Adipocyte (in vitro differentiated cells): ENCODE data around the gene PTPRG.
A peak's percentile ranks its signal among the peaks of the same experiment; 100 is the strongest.

ENCODE experiments used
- DNase-seq: peaks from one replicate; pipeline ENCODE4 v3.0.0-alpha.2; 2015; ENCODE audit warnings: low read depth
- H3K27me3 ChIP-seq: replicated peaks from 2 replicates; pipeline ENCODE4 v1.7.0; 2013; ENCODE audit warnings: mild to moderate bottlenecking, low read length, moderate library complexity; ENCODE audit not compliant: control insufficient read depth, insufficient read depth
- H3K36me3 ChIP-seq: 2 replicates; pipeline ENCODE4 v1.7.0; 2013; ENCODE audit warnings: low read length, mild to moderate bottlenecking, moderate library complexity; ENCODE audit not compliant: control insufficient read depth, insufficient read depth, severe bottlenecking
- H3K4me1 ChIP-seq: 2 replicates; pipeline ENCODE4 v1.7.0; 2013; ENCODE audit warnings: mild to moderate bottlenecking, low read length, moderate library complexity; ENCODE audit not compliant: control insufficient read depth, insufficient read depth
- H3K4me3 ChIP-seq: 2 replicates; pipeline ENCODE4 v1.7.0; 2013; ENCODE audit warnings: mild to moderate bottlenecking, low read length, moderate library complexity
- H3K9ac ChIP-seq: 2 replicates; pipeline ENCODE4 v1.7.0; 2013; ENCODE audit warnings: mild to moderate bottlenecking, low read length, moderate library complexity
- H3K9me3 ChIP-seq: 2 replicates; pipeline ENCODE4 v1.7.0; 2013; ENCODE audit warnings: mild to moderate bottlenecking, low read length, moderate library complexity; ENCODE audit not compliant: control insufficient read depth

Gene PTPRG

GRCh38 chr3:61841988-61842387 lies 280.6 kb downstream of the PTPRG start:
- H3K9me3 ChIP-seq, result no peaks in the 10 kb centered on the region
- H3K36me3 ChIP-seq, result no peaks in the 10 kb centered on the region
- no peak for DNase-seq
- peak overlapping the region; percentile 31 for H3K4me3 ChIP-seq
- H3K27me3 ChIP-seq, result no peaks in the 10 kb centered on the region
- H3K9ac ChIP-seq, result peak overlapping the region; percentile 25
- peaks cover 46% of the 10 kb centered on the region for H3K4me1 ChIP-seq

- Histone ChIP-seq H3K9ac (no peak overlapping the region), H3K9me3 (no peaks in the 10 kb centered on the region), H3K27me3 (no peaks in the 10 kb centered on the region), H3K4me1 (peaks cover 50% of the 10 kb centered on the region), H3K4me3 (no peak overlapping the region), H3K36me3 (no peaks in the 10 kb centered on the region)
- no peak for DNase-seq
These were observed 283.0 kb downstream of the PTPRG start for GRCh38 chr3:61844346-61844745.

DNA sequence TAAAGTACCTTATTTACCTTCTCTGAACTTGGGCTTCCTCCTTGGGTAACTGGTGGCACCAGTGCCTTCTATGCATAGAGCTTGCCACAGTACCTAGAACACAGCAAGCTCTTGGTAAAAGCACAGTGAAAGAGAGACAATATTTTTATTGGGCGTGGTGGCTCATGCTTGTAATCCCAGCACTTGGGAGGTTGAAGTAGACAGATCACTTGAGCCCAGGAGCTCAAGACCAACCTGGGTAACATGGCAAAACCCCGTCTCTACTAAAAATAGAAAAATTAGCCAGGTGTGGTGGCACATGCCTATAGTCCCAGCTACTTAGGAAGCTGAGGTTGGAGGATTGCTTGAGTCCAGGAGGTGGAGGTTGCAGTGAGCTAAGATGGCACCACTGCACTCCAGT lies 285.1 kb downstream of the PTPRG start:
- no peak for DNase-seq
- H3K27me3 ChIP-seq, result no peaks in the 10 kb centered on the region
- H3K9me3 ChIP-seq, result no peaks in the 10 kb centered on the region
- H3K4me1 ChIP-seq, result peaks cover 39% of the 10 kb centered on the region
- no peak overlapping the region for H3K9ac ChIP-seq
- no peaks in the 10 kb centered on the region for H3K36me3 ChIP-seq
- H3K4me3 ChIP-seq, result no peak overlapping the region

- H3K9ac ChIP-seq, result peak overlapping the region; percentile 85
- H3K36me3 ChIP-seq, result no peaks in the 10 kb centered on the region
- no peaks in the 10 kb centered on the region for H3K27me3 ChIP-seq
- H3K4me3 ChIP-seq, result peak overlapping the region; percentile 73
- DNase-seq, result peak; percentile 22
- peaks cover 30% of the 10 kb centered on the region for H3K4me1 ChIP-seq
- no peaks in the 10 kb centered on the region for H3K9me3 ChIP-seq
These were observed 286.6 kb downstream of the PTPRG start for GRCh38 chr3:61847784-61848462.

- peak overlapping the region; percentile 85 for H3K9ac ChIP-seq
- peak; percentile 79 for DNase-seq
- peaks cover 36% of the 10 kb centered on the region for H3K4me1 ChIP-seq
- no peaks in the 10 kb centered on the region for H3K27me3 ChIP-seq
- H3K9me3 ChIP-seq, result no peaks in the 10 kb centered on the region
- no peaks in the 10 kb centered on the region for H3K36me3 ChIP-seq
- H3K4me3 ChIP-seq, result peak overlapping the region; percentile 73
These were observed 287.5 kb downstream of the PTPRG start for GRCh38 chr3:61848885-61849284.

GRCh38 chr3:61853912-61854311 lies 292.5 kb downstream of the PTPRG start:
- H3K36me3 ChIP-seq, result no peaks in the 10 kb centered on the region
- peak; percentile 18 for DNase-seq
- H3K27me3 ChIP-seq, result no peaks in the 10 kb centered on the region
- peaks cover 56% of the 10 kb centered on the region for H3K4me1 ChIP-seq
- no peak overlapping the region for H3K4me3 ChIP-seq
- no peak overlapping the region for H3K9ac ChIP-seq
- H3K9me3 ChIP-seq, result no peaks in the 10 kb centered on the region

GRCh38 chr3:61855211-61855610 lies 293.8 kb downstream of the PTPRG start:
- DNase-seq, result peak; percentile 19
- no peaks in the 10 kb centered on the region for H3K36me3 ChIP-seq
- H3K4me3 ChIP-seq, result no peak overlapping the region
- H3K9me3 ChIP-seq, result no peaks in the 10 kb centered on the region
- no peaks in the 10 kb centered on the region for H3K27me3 ChIP-seq
- H3K4me1 ChIP-seq, result peaks cover 46% of the 10 kb centered on the region
- peak overlapping the region; percentile 9 for H3K9ac ChIP-seq

GRCh38 chr3:61857297-61857696 lies 295.9 kb downstream of the PTPRG start:
- Histone ChIP-seq H3K36me3 (no peaks in the 10 kb centered on the region), H3K4me3 (no peak overlapping the region), H3K4me1 (peaks cover 46% of the 10 kb centered on the region), H3K27me3 (no peaks in the 10 kb centered on the region), H3K9ac (peak overlapping the region; percentile 2), H3K9me3 (no peaks in the 10 kb centered on the region)
- no peak for DNase-seq

DNA sequence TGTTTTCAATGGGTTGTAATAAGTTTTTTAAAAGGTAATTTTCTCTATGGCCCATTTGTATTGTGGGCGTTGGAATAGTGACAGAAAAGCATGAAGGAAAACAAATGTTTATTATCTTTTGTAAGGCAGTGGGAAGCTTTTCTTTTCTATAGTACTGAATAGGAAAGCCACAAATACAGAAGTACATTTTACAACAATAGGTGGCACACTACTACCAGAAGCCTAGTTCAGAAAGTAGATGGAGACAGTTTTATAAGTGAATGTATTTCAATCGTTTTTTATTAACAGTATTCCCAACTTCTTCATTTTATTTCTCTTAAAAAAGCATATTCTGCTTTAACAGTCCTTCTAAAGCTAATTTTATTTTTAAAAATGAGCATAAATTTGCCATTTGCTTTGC lies 296.7 kb downstream of the PTPRG start:
- no peak overlapping the region for H3K4me3 ChIP-seq
- no peaks in the 10 kb centered on the region for H3K36me3 ChIP-seq
- DNase-seq, result peak; percentile 60
- no peaks in the 10 kb centered on the region for H3K9me3 ChIP-seq
- no peaks in the 10 kb centered on the region for H3K27me3 ChIP-seq
- peak overlapping the region; percentile 18 for H3K9ac ChIP-seq
- H3K4me1 ChIP-seq, result peaks cover 46% of the 10 kb centered on the region

- no peak overlapping the region for H3K4me3 ChIP-seq
- H3K9me3 ChIP-seq, result no peaks in the 10 kb centered on the region
- DNase-seq, result no peak
- H3K27me3 ChIP-seq, result no peaks in the 10 kb centered on the region
- H3K4me1 ChIP-seq, result peaks cover 17% of the 10 kb centered on the region
- no peaks in the 10 kb centered on the region for H3K36me3 ChIP-seq
- H3K9ac ChIP-seq, result no peak overlapping the region
These were observed 300.0 kb downstream of the PTPRG start for GRCh38 chr3:61861410-61861809.

DNA sequence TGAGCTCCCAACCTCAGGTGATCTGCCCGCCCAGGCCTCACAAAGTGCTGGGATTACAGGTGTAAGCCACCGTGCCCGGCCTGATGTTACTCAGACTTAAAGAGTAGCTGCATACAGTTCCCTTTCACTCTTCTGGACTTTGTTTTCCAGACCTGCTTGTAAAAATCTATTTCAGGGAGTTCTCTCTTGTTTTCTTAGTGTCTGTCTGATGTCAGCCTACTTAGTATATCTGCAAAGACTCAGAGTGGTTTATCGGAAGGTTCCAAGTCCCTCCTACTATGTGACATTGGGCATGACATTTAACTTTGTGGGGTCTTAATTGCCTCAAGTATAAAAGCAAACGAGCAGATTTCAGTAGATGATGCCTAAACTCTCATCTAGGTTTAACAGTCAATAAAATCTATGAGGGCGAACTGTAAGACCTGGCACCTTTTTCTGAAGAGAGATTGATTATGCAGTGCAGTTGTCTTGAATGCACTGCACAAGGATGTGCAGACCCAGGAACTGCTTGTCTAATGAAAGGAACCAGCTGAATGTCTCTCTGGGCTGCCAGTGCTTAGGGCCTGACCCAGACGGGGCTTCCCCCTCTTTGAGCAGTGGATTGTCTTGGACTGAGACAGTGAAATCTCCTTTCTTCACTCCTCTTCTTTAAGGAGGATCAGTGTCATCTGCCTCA lies 301.4 kb downstream of the PTPRG start:
- Histone ChIP-seq H3K27me3 (no peaks in the 10 kb centered on the region), H3K4me1 (peaks cover 9% of the 10 kb centered on the region), H3K9me3 (no peaks in the 10 kb centered on the region), H3K36me3 (no peaks in the 10 kb centered on the region), H3K9ac (no peak overlapping the region), H3K4me3 (no peak overlapping the region)
- DNase-seq, result no peak
